GM10266 (cell line): ENCODE measurements around the gene LDHD.

ENCODE experiments used
- DNase-seq: peaks from one replicate; pipeline ENCODE4 v3.0.0; 2012; ENCODE audit errors: extremely low spot score
- CTCF ChIP-seq: IDR thresholded peaks from 2 replicates; pipeline ENCODE4 v1.5.1; 2012; ENCODE audit warnings: mild to moderate bottlenecking, low read depth; ENCODE audit not compliant: control insufficient read depth, insufficient read depth; ENCODE audit errors: missing control alignments

The LDHD gene

GRCh38 chr16:75114179-75114945 is 2.2 kb downstream of the LDHD start:
- peak; percentile 11 for DNase-seq
- TF ChIP-seq CTCF = no peak

GRCh38 chr16:75113541-75114121 is 2.9 kb downstream of the LDHD start:
- DNase-seq = no peak
- TF ChIP-seq CTCF = no peak

GRCh38 chr16:75112734-75113491 is 3.7 kb downstream of the LDHD start:
- DNase-seq = peak; percentile 12

GRCh38 chr16:75111961-75112733 is 4.4 kb downstream of the LDHD start:
- no peak for TF ChIP-seq CTCF
- DNase-seq = peak; percentile 33

More at GRCh38 chr16:75112734-75113491, 3.7 kb downstream of the LDHD start:
- TF ChIP-seq CTCF = no peak

GRCh38 chr16:75111514-75111940 is 5.1 kb downstream of the LDHD start:
- no peak for DNase-seq
- TF ChIP-seq CTCF = no peak

GRCh38 chr16:75110637-75111513 is 5.7 kb downstream of the LDHD start:
- peak; percentile 93 for TF ChIP-seq CTCF
- DNase-seq = peak; percentile 90
